Measurements from ENCODE around the gene ZNF512.

ZNF512 gene

GRCh38 chr2:27634291-27634690 is 51.4 kb downstream of the ZNF512 start:
- no peak for TF ChIP-seq CTCF (conservative IDR thresholded peaks at IDR 0.05)
- no peak overlapping the region for H3K27ac ChIP-seq

- no peak for TF ChIP-seq CTCF (conservative IDR thresholded peaks at IDR 0.05)
These were observed 53.9 kb downstream of the ZNF512 start for GRCh38 chr2:27636766-27637165.

GRCh38 chr2:27638037-27638637 is 55.3 kb downstream of the ZNF512 start:
- no peak for TF ChIP-seq CTCF (conservative IDR thresholded peaks at IDR 0.05)
- H3K27ac ChIP-seq = no peak overlapping the region

More at GRCh38 chr2:27636766-27637165, 53.9 kb downstream of the ZNF512 start:
- H3K27ac ChIP-seq = no peak overlapping the region

GRCh38 chr2:27638709-27639108 is 55.9 kb downstream of the ZNF512 start:
- H3K27ac ChIP-seq = no peak overlapping the region
- no peak for TF ChIP-seq CTCF (conservative IDR thresholded peaks at IDR 0.05)

- H3K27ac ChIP-seq = no peak overlapping the region
- no peak for TF ChIP-seq CTCF (conservative IDR thresholded peaks at IDR 0.05)
These were observed 57.9 kb downstream of the ZNF512 start for GRCh38 chr2:27640722-27641245.

- no peak for TF ChIP-seq CTCF (conservative IDR thresholded peaks at IDR 0.05)
- no peak overlapping the region for H3K27ac ChIP-seq
These were observed 62.4 kb downstream of the ZNF512 start for GRCh38 chr2:27645197-27645596.

GRCh38 chr2:27647289-27647688 is 64.4 kb downstream of the ZNF512 start:
- H3K27ac ChIP-seq = no peak overlapping the region
- no peak for TF ChIP-seq CTCF (conservative IDR thresholded peaks at IDR 0.05)
